ENCODE data around the gene DNAH2.

The DNAH2 gene

DNA sequence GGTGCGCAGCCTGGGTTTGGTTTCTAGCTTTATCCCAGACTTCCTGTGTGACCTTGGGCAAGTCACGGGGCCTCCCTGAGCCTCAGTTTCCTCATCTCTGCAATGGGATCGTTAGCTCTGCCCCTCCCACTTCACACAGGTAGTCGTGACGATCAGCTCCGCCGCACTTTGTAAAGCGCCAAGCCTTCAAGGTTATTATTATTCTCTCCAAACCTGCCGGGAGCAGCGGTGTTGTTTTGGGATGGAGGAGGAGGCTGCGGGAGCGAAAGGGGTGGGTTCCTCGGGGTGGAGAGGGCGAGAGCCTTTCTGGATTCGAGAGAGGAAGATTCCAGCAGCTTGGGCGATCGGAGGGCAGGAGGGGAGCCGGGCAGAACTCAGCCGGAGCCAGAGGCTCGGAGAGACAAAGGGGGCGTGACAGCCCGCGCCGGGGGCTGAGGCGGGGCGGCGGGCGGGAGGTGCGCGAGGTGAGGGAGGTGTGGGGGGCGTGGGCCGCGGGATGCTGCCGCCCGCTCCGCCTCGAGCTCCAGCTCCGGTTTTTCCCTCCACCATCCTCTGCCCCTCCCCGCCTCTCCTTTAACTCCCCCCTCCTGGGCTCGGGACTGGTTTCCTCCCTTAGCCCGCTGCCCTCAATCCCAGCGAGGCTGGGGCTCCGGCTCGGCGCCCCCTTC, 12.8 kb upstream of the DNAH2 start, which contains the start of gene EFNB3:
Gene EFNB3 (plus strand): TSS at position 602 of the 668 bp plus-strand sequence. CDS start 397 bp downstream, outside the sequence.
- DNase-seq: no peak

DNA sequence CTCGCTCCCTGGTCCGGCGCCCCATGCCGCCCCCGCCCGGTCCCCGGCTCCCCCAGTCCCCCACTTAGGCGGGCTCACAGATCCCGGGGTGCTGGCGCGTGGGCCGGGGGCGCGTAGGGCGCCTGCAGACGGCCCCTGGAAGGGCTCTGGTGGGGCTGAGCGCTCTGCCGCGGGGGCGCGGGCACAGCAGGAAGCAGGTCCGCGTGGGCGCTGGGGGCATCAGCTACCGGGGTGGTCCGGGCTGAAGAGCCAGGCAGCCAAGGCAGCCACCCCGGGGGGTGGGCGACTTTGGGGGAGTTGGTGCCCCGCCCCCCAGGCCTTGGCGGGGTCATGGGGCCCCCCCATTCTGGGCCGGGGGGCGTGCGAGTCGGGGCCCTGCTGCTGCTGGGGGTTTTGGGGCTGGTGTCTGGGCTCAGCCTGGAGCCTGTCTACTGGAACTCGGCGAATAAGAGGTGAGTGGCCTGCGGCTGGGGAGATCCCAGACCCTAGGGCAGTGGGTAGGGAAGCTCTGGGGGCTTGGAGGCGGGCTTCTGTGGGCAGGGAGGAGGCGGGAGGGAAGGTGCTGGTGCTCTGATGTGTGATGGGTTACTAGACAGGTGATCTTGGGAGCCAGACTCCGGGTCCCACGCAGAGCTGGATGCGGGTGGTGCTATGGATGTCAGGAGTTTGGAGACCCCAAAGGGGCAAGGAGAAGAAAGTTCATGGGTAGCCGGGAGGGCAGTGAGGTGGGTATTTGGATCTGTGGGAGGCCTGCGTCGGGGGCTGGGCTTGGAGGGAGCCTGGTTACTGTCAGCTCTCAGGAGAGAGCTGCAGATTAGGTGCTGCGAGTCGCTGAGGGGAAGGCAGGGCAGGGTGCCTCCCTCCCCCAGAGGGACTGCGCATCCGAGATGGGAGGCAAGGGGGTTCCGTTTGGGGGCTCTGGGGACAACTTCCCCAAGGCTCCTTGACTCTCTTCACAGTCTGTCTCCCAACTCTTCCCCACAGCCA, 12.0 kb upstream of the DNAH2 start:
- DNase-seq: no peak

GRCh38 chr17:7706631-7707354, 10.8 kb upstream of the DNAH2 start:
- DNase-seq: no peak

- no peak for DNase-seq
Observed at GRCh38 chr17:7707446-7707845, 10.1 kb upstream of the DNAH2 start.

DNA sequence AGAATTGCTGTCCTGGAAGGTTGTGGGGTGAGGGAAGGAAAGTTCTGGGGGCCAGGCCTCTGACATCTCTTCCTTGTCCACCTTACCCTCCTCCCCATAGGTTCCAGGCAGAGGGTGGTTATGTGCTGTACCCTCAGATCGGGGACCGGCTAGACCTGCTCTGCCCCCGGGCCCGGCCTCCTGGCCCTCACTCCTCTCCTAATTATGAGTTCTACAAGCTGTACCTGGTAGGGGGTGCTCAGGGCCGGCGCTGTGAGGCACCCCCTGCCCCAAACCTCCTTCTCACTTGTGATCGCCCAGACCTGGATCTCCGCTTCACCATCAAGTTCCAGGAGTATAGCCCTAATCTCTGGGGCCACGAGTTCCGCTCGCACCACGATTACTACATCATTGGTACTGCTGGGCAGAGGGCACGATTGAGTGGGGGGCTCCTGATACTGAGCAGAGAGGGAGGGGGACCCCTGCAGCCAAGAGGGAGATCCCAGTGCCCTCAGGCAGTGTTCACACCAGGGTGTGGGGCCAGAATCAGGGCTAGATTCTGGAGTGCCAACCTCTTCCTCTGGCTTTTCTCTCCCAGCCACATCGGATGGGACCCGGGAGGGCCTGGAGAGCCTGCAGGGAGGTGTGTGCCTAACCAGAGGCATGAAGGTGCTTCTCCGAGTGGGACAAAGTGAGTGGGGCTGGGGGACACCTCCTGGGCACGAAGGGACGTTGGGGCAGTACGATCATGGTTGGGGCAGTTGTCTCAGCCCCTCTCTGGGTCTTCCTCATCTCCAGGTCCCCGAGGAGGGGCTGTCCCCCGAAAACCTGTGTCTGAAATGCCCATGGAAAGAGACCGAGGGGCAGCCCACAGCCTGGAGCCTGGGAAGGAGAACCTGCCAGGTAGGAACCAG, 9.4 kb upstream of the DNAH2 start:
- DNase-seq: no peak

DNA sequence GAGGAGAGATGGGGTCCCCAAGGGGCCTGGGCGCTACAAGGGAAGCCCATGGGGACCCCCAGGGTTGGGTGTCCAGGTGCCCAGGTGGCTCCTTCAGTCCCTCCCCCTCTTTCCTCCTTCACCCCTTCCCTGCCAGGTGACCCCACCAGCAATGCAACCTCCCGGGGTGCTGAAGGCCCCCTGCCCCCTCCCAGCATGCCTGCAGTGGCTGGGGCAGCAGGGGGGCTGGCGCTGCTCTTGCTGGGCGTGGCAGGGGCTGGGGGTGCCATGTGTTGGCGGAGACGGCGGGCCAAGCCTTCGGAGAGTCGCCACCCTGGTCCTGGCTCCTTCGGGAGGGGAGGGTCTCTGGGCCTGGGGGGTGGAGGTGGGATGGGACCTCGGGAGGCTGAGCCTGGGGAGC, 8.5 kb upstream of the DNAH2 start:
- no peak for DNase-seq

- no peak for DNase-seq
Observed at GRCh38 chr17:7710301-7710700, 7.2 kb upstream of the DNAH2 start.

- DNase-seq: no peak
Observed at GRCh38 chr17:7711051-7711755, 6.3 kb upstream of the DNAH2 start.

DNA sequence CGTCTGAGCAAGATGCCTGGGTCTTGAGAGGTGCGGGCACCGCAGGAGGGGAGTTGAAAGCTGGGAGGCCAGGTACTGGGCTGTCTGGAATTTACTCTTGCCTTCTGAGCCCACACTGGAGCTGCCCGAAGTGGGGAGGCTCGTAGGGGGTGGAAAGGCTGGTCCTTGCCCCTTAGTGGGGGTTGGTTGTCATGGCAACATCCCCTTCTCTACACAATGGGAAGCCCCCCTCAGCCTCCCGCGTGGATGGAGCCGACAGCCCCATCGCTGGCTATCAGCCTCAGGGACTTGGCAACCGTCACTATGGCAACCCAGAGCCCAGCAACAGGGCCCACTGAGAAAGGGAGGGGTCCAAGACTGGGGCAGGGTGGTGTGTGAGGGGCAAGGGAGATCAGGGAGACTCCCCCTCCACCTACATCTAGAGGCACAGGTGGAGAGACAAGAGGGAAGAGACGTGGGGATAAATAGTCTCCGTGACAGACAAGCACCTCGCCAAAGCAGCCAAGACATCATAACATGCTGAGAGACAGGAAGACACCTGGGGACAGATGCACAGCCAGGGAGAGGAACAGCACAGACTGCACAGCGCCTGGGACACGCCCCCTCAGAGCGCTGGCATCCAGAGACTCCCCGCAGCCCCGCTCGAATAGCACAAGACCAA, 5.3 kb upstream of the DNAH2 start:
- no peak for DNase-seq

DNA sequence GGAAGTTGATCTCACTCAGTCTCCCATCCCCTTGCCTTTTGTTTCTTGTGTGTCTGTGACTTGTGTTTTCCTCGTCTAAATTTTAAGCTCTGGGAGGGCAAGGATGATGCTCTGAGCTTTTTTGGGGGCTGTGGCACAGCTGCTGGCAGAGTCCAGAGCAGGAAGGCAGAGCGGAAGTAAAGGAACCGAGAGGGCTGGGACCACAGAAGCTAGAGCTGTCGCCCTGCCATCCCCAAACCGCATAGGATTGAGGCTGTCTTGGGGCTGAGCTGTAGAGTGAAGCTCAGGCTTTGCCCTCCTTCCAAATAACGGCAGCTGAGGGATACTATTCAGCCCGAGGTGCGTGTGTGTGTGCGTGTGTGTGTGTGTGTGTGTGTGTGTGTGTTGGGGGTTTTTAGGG, 3.8 kb upstream of the DNAH2 start:
- DNase-seq: no peak

- DNase-seq: no peak
Observed at GRCh38 chr17:7714721-7715594, 2.6 kb upstream of the DNAH2 start.

- no peak for DNase-seq
Observed at GRCh38 chr17:7715936-7716886, 1.3 kb upstream of the DNAH2 start.

GRCh38 chr17:7717756-7718350, 309 bp downstream of the DNAH2 start:
- no peak for DNase-seq

DNA sequence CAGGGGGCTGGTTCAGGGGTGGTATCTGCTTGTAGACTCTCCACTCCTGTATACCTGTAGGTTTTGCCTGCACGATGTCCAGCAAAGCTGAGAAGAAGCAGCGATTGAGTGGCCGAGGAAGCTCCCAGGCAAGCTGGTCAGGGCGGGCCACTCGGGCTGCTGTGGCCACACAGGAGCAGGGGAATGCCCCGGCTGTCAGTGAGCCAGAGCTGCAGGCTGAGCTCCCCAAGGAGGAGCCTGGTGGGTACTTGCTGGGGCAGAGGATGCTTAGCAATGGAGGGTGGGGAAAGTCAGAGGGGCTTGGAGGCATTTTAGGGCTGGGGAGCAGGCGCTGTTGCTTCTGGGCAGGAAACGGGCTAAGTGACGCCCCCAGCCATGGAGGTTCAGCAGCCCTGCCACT, 2.1 kb downstream of the DNAH2 start:
- no peak for DNase-seq

DNA sequence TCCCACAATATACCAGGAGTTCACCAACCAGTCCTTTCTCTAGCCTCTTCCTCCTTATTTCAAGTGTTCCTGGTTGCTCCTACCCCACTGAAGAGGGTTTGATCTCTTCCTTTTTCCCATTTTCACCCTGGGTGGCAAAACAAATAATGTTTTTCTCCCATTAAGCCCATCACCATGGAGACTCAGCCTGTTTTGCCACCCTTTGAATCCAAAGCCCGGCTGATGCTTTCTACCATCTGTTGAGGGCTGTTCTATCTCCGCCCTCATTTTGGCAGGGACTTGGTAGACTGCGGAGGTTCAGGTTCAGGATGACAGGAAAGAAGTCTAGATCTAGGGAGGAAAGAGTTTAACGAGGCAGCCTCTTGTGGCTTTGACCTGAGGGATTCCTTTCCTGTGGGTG, 2.6 kb downstream of the DNAH2 start:
- no peak for DNase-seq

- DNase-seq: no peak
Observed at GRCh38 chr17:7721612-7722011, 4.1 kb downstream of the DNAH2 start.

- no peak for DNase-seq
Observed at GRCh38 chr17:7727886-7728285, 10.3 kb downstream of the DNAH2 start.

GRCh38 chr17:7729816-7730215, 12.3 kb downstream of the DNAH2 start:
- no peak for DNase-seq
